GM12874 (cell line): ENCODE measurements around the gene DNAH8.

ENCODE experiments used
- TF ChIP-seq, protein P1 (sequence below): IDR thresholded peaks from 2 replicates; pipeline ENCODE4 v1.5.1; 2011; ENCODE audit warnings: low read depth, mild to moderate bottlenecking, control low read depth, low read length, moderate library complexity; ENCODE audit not compliant: insufficient read depth

Gene DNAH8

DNA sequence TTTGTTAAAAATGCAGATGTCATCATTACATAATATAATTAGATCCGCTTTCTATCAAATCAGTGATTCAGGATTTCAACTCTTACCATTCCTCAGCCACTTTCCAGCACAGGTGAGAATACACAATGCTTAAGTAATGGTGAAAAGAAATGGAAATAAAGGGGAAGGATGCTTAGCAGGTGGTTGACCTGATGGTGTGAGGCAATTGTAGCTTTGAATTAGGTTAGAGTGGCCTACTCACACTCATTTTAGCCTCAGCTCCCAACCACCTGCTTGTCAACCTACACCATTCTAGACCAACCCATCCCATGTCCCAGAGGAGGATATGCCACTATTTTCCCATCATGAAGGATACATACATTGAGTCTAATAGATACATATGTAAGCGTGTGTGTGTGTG is 138.1 kb downstream of the DNAH8 start:
- TF ChIP-seq, protein P1, sequence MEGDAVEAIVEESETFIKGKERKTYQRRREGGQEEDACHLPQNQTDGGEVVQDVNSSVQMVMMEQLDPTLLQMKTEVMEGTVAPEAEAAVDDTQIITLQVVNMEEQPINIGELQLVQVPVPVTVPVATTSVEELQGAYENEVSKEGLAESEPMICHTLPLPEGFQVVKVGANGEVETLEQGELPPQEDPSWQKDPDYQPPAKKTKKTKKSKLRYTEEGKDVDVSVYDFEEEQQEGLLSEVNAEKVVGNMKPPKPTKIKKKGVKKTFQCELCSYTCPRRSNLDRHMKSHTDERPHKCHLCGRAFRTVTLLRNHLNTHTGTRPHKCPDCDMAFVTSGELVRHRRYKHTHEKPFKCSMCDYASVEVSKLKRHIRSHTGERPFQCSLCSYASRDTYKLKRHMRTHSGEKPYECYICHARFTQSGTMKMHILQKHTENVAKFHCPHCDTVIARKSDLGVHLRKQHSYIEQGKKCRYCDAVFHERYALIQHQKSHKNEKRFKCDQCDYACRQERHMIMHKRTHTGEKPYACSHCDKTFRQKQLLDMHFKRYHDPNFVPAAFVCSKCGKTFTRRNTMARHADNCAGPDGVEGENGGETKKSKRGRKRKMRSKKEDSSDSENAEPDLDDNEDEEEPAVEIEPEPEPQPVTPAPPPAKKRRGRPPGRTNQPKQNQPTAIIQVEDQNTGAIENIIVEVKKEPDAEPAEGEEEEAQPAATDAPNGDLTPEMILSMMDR, result no peak

DNA sequence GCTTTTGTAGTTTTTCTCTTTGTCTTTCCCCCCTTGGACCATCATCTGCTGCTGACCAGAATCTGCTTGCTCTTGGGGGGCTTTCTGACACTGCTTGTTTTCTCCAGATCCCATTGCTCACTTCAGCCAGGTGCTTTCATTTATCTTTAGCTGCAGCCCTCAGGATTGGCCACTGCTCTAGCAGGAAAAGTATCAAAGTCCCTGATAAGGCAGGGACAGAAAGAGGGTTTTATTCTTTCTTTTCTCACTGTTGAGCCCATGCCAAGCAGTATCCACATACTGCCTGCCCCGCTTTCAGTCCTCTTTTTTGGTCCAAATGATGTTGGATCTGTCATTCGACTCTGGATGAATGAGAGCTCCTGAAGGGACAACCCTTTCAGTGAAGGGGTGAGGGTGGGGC is 141.4 kb downstream of the DNAH8 start:
- TF ChIP-seq, protein P1, result no peak

DNA sequence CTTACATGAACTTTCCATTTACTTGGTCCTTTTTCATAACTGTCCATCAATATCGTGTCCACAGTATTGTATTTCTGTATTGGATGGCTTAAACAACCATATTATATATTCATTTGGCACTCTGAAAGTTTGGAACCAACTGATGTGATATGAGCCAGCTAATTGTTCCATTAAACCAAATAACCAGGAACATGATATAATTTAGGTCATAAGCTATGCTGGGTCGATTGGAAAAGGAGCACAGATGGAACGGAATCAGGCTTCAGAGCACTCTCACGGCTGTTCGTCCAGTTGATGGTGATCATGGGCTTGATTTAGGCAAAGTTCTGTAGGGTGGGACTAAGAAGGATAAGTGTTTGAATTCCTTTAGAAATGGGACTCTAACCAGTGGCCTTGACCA is 142.7 kb downstream of the DNAH8 start:
- TF ChIP-seq, protein P1, result no peak

DNA sequence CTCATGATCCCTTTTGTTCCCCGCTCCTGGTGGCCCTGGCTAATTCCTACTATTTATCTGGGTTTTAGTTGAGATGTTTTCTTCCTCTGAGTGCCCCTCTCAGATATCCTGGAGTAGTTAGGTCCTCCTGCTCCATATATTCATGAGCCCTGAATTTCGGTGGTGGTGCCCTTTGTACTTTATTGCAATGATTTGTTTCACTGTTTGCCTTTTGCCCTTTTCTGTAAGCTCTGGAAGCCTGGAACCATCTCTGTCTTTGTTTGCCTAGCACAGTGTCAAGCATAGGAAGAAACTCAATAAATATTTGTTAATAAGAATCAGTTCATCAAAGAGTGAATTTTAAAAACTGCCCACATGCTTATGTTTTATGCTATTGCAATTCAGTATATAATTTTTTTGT is 144.9 kb downstream of the DNAH8 start:
- TF ChIP-seq, protein P1, result no peak

DNA sequence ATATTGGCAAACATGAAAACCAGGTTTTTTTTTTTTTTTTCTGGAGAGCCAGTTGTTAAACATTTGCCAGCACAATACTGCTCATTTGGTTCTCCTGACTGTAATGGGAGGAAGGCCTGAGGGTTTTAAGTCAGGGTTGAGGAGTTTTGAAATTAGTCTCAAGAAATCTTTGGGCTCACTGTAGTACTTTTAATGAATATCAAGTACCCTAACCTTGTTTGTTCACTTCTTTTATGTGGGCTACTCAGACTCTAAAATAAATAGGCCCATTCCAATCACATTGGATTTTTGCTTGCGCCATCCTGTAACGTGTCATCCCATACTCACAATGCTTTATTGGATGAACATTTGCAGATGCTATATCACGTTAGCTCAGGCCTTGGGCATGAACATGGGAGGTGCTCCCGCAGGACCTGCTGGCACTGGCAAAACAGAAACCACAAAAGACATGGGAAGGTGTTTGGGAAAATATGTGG is 146.9 kb downstream of the DNAH8 start:
- TF ChIP-seq, protein P1, result no peak

DNA sequence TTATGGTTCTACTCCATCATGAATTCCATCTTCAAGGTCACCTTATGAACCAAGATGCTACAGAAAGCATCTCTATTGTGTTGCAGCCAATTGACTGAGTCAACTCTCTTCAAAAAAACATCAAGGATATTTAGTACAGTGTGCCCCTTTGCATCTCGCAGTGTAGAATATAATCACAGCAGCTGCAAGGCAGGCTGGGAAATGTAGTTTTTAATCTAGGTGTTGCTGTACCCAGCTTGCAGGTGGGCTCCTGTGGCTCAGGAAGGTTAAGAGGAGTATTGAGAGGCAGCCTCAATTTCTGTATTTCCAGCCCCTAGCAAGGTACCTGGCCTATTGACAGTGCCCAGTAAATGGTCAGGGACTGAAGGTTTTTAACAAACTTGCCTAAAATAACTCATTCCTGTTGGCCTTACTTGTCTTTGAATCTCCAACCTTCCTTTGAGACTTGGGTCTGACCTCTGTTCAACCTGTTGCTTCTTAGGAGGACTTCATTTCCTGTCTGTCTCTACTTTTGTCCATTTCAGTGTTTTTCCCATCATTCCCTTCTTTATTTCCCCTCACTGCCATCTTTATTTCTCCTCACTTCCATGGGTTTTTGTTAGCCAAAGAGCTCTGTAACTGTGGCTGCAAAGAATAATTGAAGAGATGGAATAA is 150.5 kb downstream of the DNAH8 start:
- TF ChIP-seq, protein P1, result no peak

DNA sequence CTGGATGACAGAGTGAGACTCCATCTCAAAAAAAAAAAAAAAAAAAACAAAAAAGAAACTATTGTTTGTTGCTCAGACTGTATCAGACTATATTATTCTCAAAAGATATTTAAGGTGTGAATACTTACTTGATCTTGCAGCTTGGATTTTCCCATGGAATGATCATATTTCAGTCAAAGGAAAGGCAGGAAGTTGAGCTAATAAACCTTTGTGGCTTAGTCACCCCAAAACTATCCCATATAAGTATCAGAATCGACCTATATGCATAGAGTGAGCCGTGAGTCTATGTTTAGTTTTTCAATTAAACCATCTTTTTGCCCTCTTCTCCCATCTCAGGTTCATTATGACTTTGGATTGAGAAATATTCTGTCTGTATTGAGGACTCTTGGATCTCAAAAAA is 152.6 kb downstream of the DNAH8 start:
- TF ChIP-seq, protein P1, result no peak
